ENCODE data around the gene ABCA13.

- no peak for TF ChIP-seq CTCF (IDR thresholded peaks at IDR 0.05)
- no peak for TF ChIP-seq POLR2A (IDR thresholded peaks at IDR 0.05)
- TF ChIP-seq POLR2AphosphoS5 (IDR thresholded peaks at IDR 0.05), result no peak
- TF ChIP-seq EP300 (IDR thresholded peaks at IDR 0.05; ENCODE audit: low read depth), result no peak
Measured at GRCh38 chr7:48285373-48285772, 114.1 kb downstream of the ABCA13 start.
